ENCODE results near the gene TSPAN11.

TSPAN11 gene

GRCh38 chr12:30990776-30991175, 64.2 kb downstream of the TSPAN11 start:
- ChIA-PET CTCF (interaction anchor here (0.5 kb wide), 1 partner anchor 848 kb away, joined by 3 read pairs; no protein-coding TSS in a partner anchor), POLR2A (no interaction called here)
- TF ChIP-seq CTBP1 (IDR thresholded peaks at IDR 0.05; ENCODE audit: borderline replicate concordance): no peak
- TF ChIP-seq ZNF384 (IDR thresholded peaks at IDR 0.05): no peak
- no peak for TF ChIP-seq FOXA1 (IDR thresholded peaks at IDR 0.05)
- no peak for TF ChIP-seq FOXK2 (IDR thresholded peaks at IDR 0.05)
- no peak for TF ChIP-seq LEF1 (IDR thresholded peaks at IDR 0.05; ENCODE audit: borderline replicate concordance)
- TF ChIP-seq SUZ12 (IDR thresholded peaks at IDR 0.05): no peak
- no peak for TF ChIP-seq BHLHE40 (IDR thresholded peaks at IDR 0.05; ENCODE audit: borderline replicate concordance)
- no peak for TF ChIP-seq NFRKB (IDR thresholded peaks at IDR 0.05)
- no peak for TF ChIP-seq ARNT (IDR thresholded peaks at IDR 0.05)
- TF ChIP-seq SP1 (IDR thresholded peaks at IDR 0.05): no peak
- TF ChIP-seq ELF4 (IDR thresholded peaks at IDR 0.05): no peak
- no peak for DNase-seq (ENCODE audit: extremely low spot score)

GRCh38 chr12:30991466-30991865, 64.9 kb downstream of the TSPAN11 start:
- DNase-seq (ENCODE audit: extremely low spot score): no peak
- ChIA-PET CTCF (interaction anchor here (0.7 kb wide), 1 partner anchor 142 kb away, joined by 3 read pairs; no protein-coding TSS in a partner anchor), POLR2A (no interaction called here)
- TF ChIP-seq FOXM1 (IDR thresholded peaks at IDR 0.05; ENCODE audit: borderline replicate concordance): no peak
- TF ChIP-seq HDGF (IDR thresholded peaks at IDR 0.05; ENCODE audit: borderline replicate concordance): no peak
- TF ChIP-seq FOXA1 (IDR thresholded peaks at IDR 0.05): no peak
- no peak for TF ChIP-seq FOXK2 (IDR thresholded peaks at IDR 0.05)
- no peak for TF ChIP-seq BHLHE40 (IDR thresholded peaks at IDR 0.05; ENCODE audit: borderline replicate concordance)
- no peak for TF ChIP-seq ZNF384 (IDR thresholded peaks at IDR 0.05)
- TF ChIP-seq TARDBP (IDR thresholded peaks at IDR 0.05): no peak
- no peak for TF ChIP-seq LEF1 (IDR thresholded peaks at IDR 0.05; ENCODE audit: borderline replicate concordance)
- TF ChIP-seq ELF4 (IDR thresholded peaks at IDR 0.05): no peak
- TF ChIP-seq NFRKB (IDR thresholded peaks at IDR 0.05): no peak
- TF ChIP-seq PKNOX1 (IDR thresholded peaks at IDR 0.05): no peak
- TF ChIP-seq ARNT (IDR thresholded peaks at IDR 0.05): no peak
- no peak for TF ChIP-seq CTBP1 (IDR thresholded peaks at IDR 0.05; ENCODE audit: borderline replicate concordance)
- TF ChIP-seq SP1 (IDR thresholded peaks at IDR 0.05): no peak
- TF ChIP-seq SUZ12 (IDR thresholded peaks at IDR 0.05): no peak
- TF ChIP-seq L3MBTL2 (conservative IDR thresholded peaks at IDR 0.05): no peak

- POLR2A ChIA-PET: no interaction called here
- CTCF ChIA-PET: interaction anchor here (0.6 kb wide), 1 partner anchor 132 kb away, joined by 3 read pairs; no protein-coding TSS in a partner anchor
- TF ChIP-seq FOXA1 (IDR thresholded peaks at IDR 0.05) (no peak), FOXM1 (IDR thresholded peaks at IDR 0.05; ENCODE audit: borderline replicate concordance) (no peak), FOXK2 (IDR thresholded peaks at IDR 0.05) (no peak), HDGF (IDR thresholded peaks at IDR 0.05; ENCODE audit: borderline replicate concordance) (no peak), ELF4 (IDR thresholded peaks at IDR 0.05) (no peak), ZNF384 (IDR thresholded peaks at IDR 0.05) (no peak), CTBP1 (IDR thresholded peaks at IDR 0.05; ENCODE audit: borderline replicate concordance) (no peak), LEF1 (IDR thresholded peaks at IDR 0.05; ENCODE audit: borderline replicate concordance) (no peak), SP1 (IDR thresholded peaks at IDR 0.05) (no peak), SUZ12 (IDR thresholded peaks at IDR 0.05) (no peak), L3MBTL2 (conservative IDR thresholded peaks at IDR 0.05) (no peak), PKNOX1 (IDR thresholded peaks at IDR 0.05) (no peak), BHLHE40 (IDR thresholded peaks at IDR 0.05; ENCODE audit: borderline replicate concordance) (no peak), NFRKB (IDR thresholded peaks at IDR 0.05) (no peak), TARDBP (IDR thresholded peaks at IDR 0.05) (no peak)
- DNase-seq (ENCODE audit: extremely low spot score): no peak
Observed at GRCh38 chr12:30992381-30992780, 65.8 kb downstream of the TSPAN11 start.

- ChIA-PET POLR2A (no interaction called here), CTCF (no interaction called here)
- TF ChIP-seq L3MBTL2 (conservative IDR thresholded peaks at IDR 0.05): no peak
- no peak for TF ChIP-seq TARDBP (IDR thresholded peaks at IDR 0.05)
- TF ChIP-seq ZNF384 (IDR thresholded peaks at IDR 0.05): no peak
- no peak for TF ChIP-seq ARNT (IDR thresholded peaks at IDR 0.05)
- no peak for TF ChIP-seq SP1 (IDR thresholded peaks at IDR 0.05)
- no peak for TF ChIP-seq BHLHE40 (IDR thresholded peaks at IDR 0.05; ENCODE audit: borderline replicate concordance)
- TF ChIP-seq PKNOX1 (IDR thresholded peaks at IDR 0.05): no peak
- no peak for TF ChIP-seq ELF4 (IDR thresholded peaks at IDR 0.05)
- no peak for TF ChIP-seq LEF1 (IDR thresholded peaks at IDR 0.05; ENCODE audit: borderline replicate concordance)
- no peak for TF ChIP-seq FOXM1 (IDR thresholded peaks at IDR 0.05; ENCODE audit: borderline replicate concordance)
- no peak for TF ChIP-seq FOXK2 (IDR thresholded peaks at IDR 0.05)
- no peak for TF ChIP-seq SUZ12 (IDR thresholded peaks at IDR 0.05)
- DNase-seq (ENCODE audit: extremely low spot score): no peak
Observed at GRCh38 chr12:30993766-30994165, 67.2 kb downstream of the TSPAN11 start.

- POLR2A ChIA-PET: no interaction called here
- no peak for DNase-seq (ENCODE audit: extremely low spot score)
- CTCF ChIA-PET: no interaction called here
- TF ChIP-seq L3MBTL2 (conservative IDR thresholded peaks at IDR 0.05) (no peak), ARNT (IDR thresholded peaks at IDR 0.05) (no peak), FOXK2 (IDR thresholded peaks at IDR 0.05) (no peak), SP1 (IDR thresholded peaks at IDR 0.05) (no peak), HDGF (IDR thresholded peaks at IDR 0.05; ENCODE audit: borderline replicate concordance) (no peak), CTBP1 (IDR thresholded peaks at IDR 0.05; ENCODE audit: borderline replicate concordance) (no peak), SUZ12 (IDR thresholded peaks at IDR 0.05) (no peak), TARDBP (IDR thresholded peaks at IDR 0.05) (no peak), LEF1 (IDR thresholded peaks at IDR 0.05; ENCODE audit: borderline replicate concordance) (no peak), PKNOX1 (IDR thresholded peaks at IDR 0.05) (no peak), FOXA1 (IDR thresholded peaks at IDR 0.05) (no peak), BHLHE40 (IDR thresholded peaks at IDR 0.05; ENCODE audit: borderline replicate concordance) (no peak), ZNF384 (IDR thresholded peaks at IDR 0.05) (no peak), FOXM1 (IDR thresholded peaks at IDR 0.05; ENCODE audit: borderline replicate concordance) (no peak), NFRKB (IDR thresholded peaks at IDR 0.05) (no peak), ELF4 (IDR thresholded peaks at IDR 0.05) (no peak)
Observed at GRCh38 chr12:30994274-30994673, 67.7 kb downstream of the TSPAN11 start.

Measured in HEK293T (cell line).